ENCODE measurements around the gene C12orf76. TPM values are rescaled to one million over a fixed set of nuclear protein-coding genes. Genes with fewer than 3 reads are reported as not detected.
A peak's percentile ranks its signal among the peaks of the same experiment; 100 is the strongest.

The C12orf76 gene
- total RNA-seq, 1 experiment from 2014 or later: 18.3 TPM

GRCh38 chr12:110023059-110023980 is 25.0 kb downstream of the C12orf76 start:
- ATAC-seq (peak; percentile 39), DNase-seq (ENCODE audit: low spot score) (no peak)
- POLR2A ChIA-PET: no interaction called here
- H3K36me3 Mint-ChIP-seq: peaks cover 6% of the 10 kb centered on the region
- no peak for TF ChIP-seq CBFB (CRISPR knock-in tag; IDR thresholded peaks at IDR 0.05; ENCODE audit: low read depth)
- no peak for TF ChIP-seq SMAD4 (CRISPR knock-in tag; IDR thresholded peaks at IDR 0.05)
- no peak for TF ChIP-seq ZSCAN18 (CRISPR knock-in tag; IDR thresholded peaks at IDR 0.05)
- no peak for TF ChIP-seq TEAD4 (CRISPR knock-in tag; IDR thresholded peaks at IDR 0.05)
- no peak for TF ChIP-seq ZNF317 (CRISPR knock-in tag; IDR thresholded peaks at IDR 0.05; ENCODE audit: borderline replicate concordance, low read depth)
- no peak for TF ChIP-seq ESRRA (CRISPR knock-in tag; IDR thresholded peaks at IDR 0.05; ENCODE audit: borderline replicate concordance)
- TF ChIP-seq USF2 (CRISPR knock-in tag; IDR thresholded peaks at IDR 0.05): no peak
- TF ChIP-seq JUN (CRISPR knock-in tag; IDR thresholded peaks at IDR 0.05): no peak
- no peaks in the 10 kb centered on the region for H3K9me3 Mint-ChIP-seq
- H3K4me3 Mint-ChIP-seq: no peak overlapping the region
- peak overlapping the region; percentile 78 for H3K27ac Mint-ChIP-seq
- peaks cover 12% of the 10 kb centered on the region for H3K4me1 Mint-ChIP-seq
- CTCF ChIA-PET: interaction anchor here (0.5 to 1.9 kb wide), 5 partner anchors 112 to 217 kb away, joined by 3 to 6 read pairs (median 3); no protein-coding TSS in a partner anchor
- no peaks in the 10 kb centered on the region for H3K27me3 Mint-ChIP-seq (ENCODE audit: low read depth)

DNA sequence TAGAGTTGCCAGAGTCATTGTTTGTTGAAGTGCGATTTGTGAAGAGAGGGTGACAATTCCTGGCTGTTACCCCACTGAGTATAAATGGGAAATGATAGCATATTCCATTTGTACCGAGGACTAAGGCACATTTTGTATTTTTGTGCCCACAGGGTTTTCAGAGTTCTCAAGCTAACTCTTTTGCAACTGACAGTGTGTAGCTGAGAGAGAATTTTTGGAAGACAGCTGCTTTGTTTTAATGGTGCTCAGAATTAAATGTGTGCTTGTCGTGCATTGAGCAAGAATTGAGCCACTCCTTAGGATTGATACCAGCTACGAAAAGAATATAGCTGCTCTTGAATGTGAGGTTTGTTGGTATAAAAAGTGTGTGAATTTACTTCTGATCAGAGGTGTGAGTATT is 27.4 kb downstream of the C12orf76 start:
- DNase-seq (ENCODE audit: low spot score) (no peak), ATAC-seq (no peak)
- no peaks in the 10 kb centered on the region for H3K9me3 Mint-ChIP-seq
- H3K4me1 Mint-ChIP-seq: peaks cover 12% of the 10 kb centered on the region
- H3K27ac Mint-ChIP-seq: no peak overlapping the region
- H3K4me3 Mint-ChIP-seq: no peak overlapping the region
- H3K27me3 Mint-ChIP-seq (ENCODE audit: low read depth): no peaks in the 10 kb centered on the region
- ChIA-PET CTCF (interaction anchor here (0.8 kb wide), 1 partner anchor 94 kb away, joined by 4 read pairs; no protein-coding TSS in a partner anchor), POLR2A (interaction anchor here (0.7 kb wide), 1 partner anchor 39 kb away, joined by 3 read pairs; no protein-coding TSS in a partner anchor)
- peaks cover 5% of the 10 kb centered on the region; the same call in 1 of the 2 replicates for H3K36me3 Mint-ChIP-seq
- TF ChIP-seq NR3C1 (CRISPR knock-in tag; conservative IDR thresholded peaks at IDR 0.05; ENCODE audit: low read depth) (no peak), ETV6 (CRISPR knock-in tag; IDR thresholded peaks at IDR 0.05) (no peak), ZNF263 (CRISPR knock-in tag; IDR thresholded peaks at IDR 0.05; ENCODE audit: low read depth) (no peak), GABPB1 (CRISPR knock-in tag; IDR thresholded peaks at IDR 0.05) (no peak), MAX (CRISPR knock-in tag; IDR thresholded peaks at IDR 0.05) (no peak), NFE2L1 (CRISPR knock-in tag; IDR thresholded peaks at IDR 0.05) (no peak), SOX15 (CRISPR knock-in tag; IDR thresholded peaks at IDR 0.05) (no peak), ESRRA (CRISPR knock-in tag; IDR thresholded peaks at IDR 0.05; ENCODE audit: borderline replicate concordance) (no peak), PRDM15 (CRISPR knock-in tag; IDR thresholded peaks at IDR 0.05) (no peak), ZNF281 (CRISPR knock-in tag; IDR thresholded peaks at IDR 0.05) (no peak)
- TF ChIP-seq, protein P1, sequence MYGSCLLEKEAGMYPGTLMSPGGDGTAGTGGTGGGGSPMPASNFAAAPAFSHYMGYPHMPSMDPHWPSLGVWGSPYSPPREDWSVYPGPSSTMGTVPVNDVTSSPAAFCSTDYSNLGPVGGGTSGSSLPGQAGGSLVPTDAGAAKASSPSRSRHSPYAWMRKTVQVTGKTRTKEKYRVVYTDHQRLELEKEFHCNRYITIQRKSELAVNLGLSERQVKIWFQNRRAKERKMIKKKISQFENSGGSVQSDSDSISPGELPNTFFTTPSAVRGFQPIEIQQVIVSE (CRISPR knock-in tag; IDR thresholded peaks at IDR 0.05; ENCODE audit: borderline replicate concordance): no peak
- TF ChIP-seq, protein P2, sequence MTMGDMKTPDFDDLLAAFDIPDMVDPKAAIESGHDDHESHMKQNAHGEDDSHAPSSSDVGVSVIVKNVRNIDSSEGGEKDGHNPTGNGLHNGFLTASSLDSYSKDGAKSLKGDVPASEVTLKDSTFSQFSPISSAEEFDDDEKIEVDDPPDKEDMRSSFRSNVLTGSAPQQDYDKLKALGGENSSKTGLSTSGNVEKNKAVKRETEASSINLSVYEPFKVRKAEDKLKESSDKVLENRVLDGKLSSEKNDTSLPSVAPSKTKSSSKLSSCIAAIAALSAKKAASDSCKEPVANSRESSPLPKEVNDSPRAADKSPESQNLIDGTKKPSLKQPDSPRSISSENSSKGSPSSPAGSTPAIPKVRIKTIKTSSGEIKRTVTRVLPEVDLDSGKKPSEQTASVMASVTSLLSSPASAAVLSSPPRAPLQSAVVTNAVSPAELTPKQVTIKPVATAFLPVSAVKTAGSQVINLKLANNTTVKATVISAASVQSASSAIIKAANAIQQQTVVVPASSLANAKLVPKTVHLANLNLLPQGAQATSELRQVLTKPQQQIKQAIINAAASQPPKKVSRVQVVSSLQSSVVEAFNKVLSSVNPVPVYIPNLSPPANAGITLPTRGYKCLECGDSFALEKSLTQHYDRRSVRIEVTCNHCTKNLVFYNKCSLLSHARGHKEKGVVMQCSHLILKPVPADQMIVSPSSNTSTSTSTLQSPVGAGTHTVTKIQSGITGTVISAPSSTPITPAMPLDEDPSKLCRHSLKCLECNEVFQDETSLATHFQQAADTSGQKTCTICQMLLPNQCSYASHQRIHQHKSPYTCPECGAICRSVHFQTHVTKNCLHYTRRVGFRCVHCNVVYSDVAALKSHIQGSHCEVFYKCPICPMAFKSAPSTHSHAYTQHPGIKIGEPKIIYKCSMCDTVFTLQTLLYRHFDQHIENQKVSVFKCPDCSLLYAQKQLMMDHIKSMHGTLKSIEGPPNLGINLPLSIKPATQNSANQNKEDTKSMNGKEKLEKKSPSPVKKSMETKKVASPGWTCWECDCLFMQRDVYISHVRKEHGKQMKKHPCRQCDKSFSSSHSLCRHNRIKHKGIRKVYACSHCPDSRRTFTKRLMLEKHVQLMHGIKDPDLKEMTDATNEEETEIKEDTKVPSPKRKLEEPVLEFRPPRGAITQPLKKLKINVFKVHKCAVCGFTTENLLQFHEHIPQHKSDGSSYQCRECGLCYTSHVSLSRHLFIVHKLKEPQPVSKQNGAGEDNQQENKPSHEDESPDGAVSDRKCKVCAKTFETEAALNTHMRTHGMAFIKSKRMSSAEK (CRISPR knock-in tag; IDR thresholded peaks at IDR 0.05; ENCODE audit: borderline replicate concordance): no peak

Data from WTC11 (cell line).